HL-60 (cell line): ENCODE data around the gene UCMA.

Experiments used
- DNase-seq, 2 experiments: peaks; one replicate each; pipeline ENCODE4 v3.0.0-alpha.2; 2010 to 2020; ENCODE audit warnings: low read depth in 1 of 2, low spot score in 1 of 2
- H3K27ac ChIP-seq: fragments of 250-450 bp; sonication (Bioruptor Pico); replicated peaks from 2 replicates; pipeline ENCODE4 v1.5.1; 2020; ENCODE audit warnings: mild to moderate bottlenecking, moderate library complexity
- H3K27me3 ChIP-seq: fragments of 250-450 bp; sonication (Bioruptor Pico); 2 replicates; pipeline ENCODE4 v1.5.1; 2021; ENCODE audit warnings: mild to moderate bottlenecking, moderate library complexity; ENCODE audit not compliant: insufficient read depth, poor library complexity, severe bottlenecking
- H3K4me3 ChIP-seq: replicated peaks from 2 replicates; pipeline ENCODE4 v1.5.1; 2011; ENCODE audit warnings: mild to moderate bottlenecking, control low read depth, low read length; ENCODE audit not compliant: insufficient read depth
- GABPA ChIP-seq: IDR thresholded peaks from 2 replicates; pipeline ENCODE4 v1.6.1; 2012; ENCODE audit warnings: low read depth
- POLR2AphosphoS5 ChIP-seq: IDR thresholded peaks from 2 replicates; pipeline ENCODE4 v1.6.1; 2012; ENCODE audit warnings: low read depth
- SPI1 ChIP-seq: IDR thresholded peaks from 2 replicates; pipeline ENCODE4 v1.6.1; 2012; ENCODE audit warnings: low read depth, mild to moderate bottlenecking, borderline replicate concordance
- TF ChIP-seq, protein P1 (sequence below): IDR thresholded peaks from 2 replicates; pipeline ENCODE4 v1.6.1; 2012; ENCODE audit warnings: low read depth; ENCODE audit not compliant: insufficient replicate concordance
- TF ChIP-seq, protein P2 (sequence below): IDR thresholded peaks from one replicate; pipeline ENCODE4 v1.5.1; 2011; ENCODE audit warnings: low read length, control low read depth, inconsistent platforms; ENCODE audit not compliant: insufficient read depth

Gene UCMA

DNA sequence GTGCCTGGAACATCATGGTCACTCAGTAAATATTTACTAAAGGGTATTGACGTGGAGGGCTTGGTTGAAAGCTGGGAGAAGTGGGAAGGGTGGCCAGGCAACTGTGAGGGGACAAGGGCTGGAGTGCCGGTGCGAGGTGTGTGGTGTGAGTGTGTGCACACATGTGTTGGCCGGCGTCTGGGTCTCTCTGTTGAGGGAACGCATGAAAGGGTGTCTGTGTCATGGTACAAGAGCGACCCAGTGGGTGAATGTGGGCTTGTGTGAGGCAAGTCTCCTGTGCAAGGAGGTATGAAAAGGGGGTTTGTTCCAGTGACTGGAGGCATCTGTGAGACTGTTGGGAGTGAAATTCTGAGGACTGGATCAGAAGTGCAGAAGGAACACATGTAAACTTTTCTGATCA, 29.4 kb upstream of the UCMA start:
- Histone ChIP-seq H3K4me3 (no peak overlapping the region), H3K27me3 (no peaks in the 10 kb centered on the region), H3K27ac (no peak overlapping the region)
- DNase-seq = no peak
- TF ChIP-seq SPI1 = no peak
- TF ChIP-seq, protein P1, sequence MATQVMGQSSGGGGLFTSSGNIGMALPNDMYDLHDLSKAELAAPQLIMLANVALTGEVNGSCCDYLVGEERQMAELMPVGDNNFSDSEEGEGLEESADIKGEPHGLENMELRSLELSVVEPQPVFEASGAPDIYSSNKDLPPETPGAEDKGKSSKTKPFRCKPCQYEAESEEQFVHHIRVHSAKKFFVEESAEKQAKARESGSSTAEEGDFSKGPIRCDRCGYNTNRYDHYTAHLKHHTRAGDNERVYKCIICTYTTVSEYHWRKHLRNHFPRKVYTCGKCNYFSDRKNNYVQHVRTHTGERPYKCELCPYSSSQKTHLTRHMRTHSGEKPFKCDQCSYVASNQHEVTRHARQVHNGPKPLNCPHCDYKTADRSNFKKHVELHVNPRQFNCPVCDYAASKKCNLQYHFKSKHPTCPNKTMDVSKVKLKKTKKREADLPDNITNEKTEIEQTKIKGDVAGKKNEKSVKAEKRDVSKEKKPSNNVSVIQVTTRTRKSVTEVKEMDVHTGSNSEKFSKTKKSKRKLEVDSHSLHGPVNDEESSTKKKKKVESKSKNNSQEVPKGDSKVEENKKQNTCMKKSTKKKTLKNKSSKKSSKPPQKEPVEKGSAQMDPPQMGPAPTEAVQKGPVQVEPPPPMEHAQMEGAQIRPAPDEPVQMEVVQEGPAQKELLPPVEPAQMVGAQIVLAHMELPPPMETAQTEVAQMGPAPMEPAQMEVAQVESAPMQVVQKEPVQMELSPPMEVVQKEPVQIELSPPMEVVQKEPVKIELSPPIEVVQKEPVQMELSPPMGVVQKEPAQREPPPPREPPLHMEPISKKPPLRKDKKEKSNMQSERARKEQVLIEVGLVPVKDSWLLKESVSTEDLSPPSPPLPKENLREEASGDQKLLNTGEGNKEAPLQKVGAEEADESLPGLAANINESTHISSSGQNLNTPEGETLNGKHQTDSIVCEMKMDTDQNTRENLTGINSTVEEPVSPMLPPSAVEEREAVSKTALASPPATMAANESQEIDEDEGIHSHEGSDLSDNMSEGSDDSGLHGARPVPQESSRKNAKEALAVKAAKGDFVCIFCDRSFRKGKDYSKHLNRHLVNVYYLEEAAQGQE = no peak
- TF ChIP-seq GABPA = no peak
- no peak for TF ChIP-seq POLR2AphosphoS5
- TF ChIP-seq, protein P2, sequence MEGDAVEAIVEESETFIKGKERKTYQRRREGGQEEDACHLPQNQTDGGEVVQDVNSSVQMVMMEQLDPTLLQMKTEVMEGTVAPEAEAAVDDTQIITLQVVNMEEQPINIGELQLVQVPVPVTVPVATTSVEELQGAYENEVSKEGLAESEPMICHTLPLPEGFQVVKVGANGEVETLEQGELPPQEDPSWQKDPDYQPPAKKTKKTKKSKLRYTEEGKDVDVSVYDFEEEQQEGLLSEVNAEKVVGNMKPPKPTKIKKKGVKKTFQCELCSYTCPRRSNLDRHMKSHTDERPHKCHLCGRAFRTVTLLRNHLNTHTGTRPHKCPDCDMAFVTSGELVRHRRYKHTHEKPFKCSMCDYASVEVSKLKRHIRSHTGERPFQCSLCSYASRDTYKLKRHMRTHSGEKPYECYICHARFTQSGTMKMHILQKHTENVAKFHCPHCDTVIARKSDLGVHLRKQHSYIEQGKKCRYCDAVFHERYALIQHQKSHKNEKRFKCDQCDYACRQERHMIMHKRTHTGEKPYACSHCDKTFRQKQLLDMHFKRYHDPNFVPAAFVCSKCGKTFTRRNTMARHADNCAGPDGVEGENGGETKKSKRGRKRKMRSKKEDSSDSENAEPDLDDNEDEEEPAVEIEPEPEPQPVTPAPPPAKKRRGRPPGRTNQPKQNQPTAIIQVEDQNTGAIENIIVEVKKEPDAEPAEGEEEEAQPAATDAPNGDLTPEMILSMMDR = no peak

- Histone ChIP-seq H3K4me3 (no peak overlapping the region), H3K27ac (no peak overlapping the region), H3K27me3 (no peaks in the 10 kb centered on the region)
- TF ChIP-seq GABPA (no peak), POLR2AphosphoS5 (no peak), SPI1 (no peak)
- TF ChIP-seq, protein P1 = no peak
- TF ChIP-seq, protein P2 = no peak
- no peak for DNase-seq
Measured at GRCh38 chr10:13262433-13262832, 28.3 kb upstream of the UCMA start.

- no peak for TF ChIP-seq SPI1
- TF ChIP-seq, protein P2 = no peak
- TF ChIP-seq, protein P1 = no peak
- no peak overlapping the region for H3K4me3 ChIP-seq
- no peak for DNase-seq
- H3K27me3 ChIP-seq = no peaks in the 10 kb centered on the region
- no peak overlapping the region for H3K27ac ChIP-seq
Measured at GRCh38 chr10:13257621-13258140, 23.5 kb upstream of the UCMA start.
